ENCODE measurements around the gene PHACTR2.
"Not testable (repeated sequence)": the region's sequence is repeated elsewhere in the genome, so short reads cannot be mapped to it uniquely, and the experiment has no call there.

The PHACTR2 gene

GRCh38 chr6:143734641-143735063, 56.9 kb downstream of the PHACTR2 start:
- Mint-ChIP-seq H3K4me3 (no peak overlapping the region), H3K36me3 (ENCODE audit: low read depth) (peaks cover 3% of the 10 kb centered on the region)
- TF ChIP-seq CTCF (IDR thresholded peaks at IDR 0.05): no peak

DNA sequence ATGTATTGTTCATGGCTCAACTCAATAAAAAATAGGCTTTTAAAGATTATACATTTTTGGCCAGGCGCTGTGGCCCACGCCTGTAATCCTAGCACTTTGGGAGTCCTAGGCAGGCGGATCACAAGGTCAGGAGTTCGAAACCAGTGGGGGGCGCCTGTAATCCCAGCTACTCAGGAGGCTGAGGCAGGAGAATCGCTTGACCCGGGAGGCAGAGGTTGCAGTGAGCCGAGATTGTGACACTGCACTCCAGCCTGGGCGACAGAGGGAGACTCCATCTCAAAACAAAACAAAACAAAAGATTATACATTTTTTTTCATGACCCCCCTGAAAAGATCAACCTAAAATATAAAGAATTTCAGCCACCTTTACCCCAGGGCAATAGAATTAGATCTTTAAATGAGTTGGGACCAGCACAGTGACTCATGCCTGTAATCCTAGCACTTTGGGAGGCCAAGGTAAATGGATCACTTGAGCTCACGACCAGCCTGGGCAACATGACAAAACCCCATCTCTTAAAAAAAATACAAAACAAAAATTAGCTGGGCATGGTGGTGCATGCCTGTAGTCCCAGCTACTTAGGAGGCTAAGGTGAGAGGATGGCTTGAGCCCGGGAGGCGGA, 60.4 kb downstream of the PHACTR2 start:
- H3K27ac Mint-ChIP-seq, H3K4me1 Mint-ChIP-seq: not testable (repeated sequence)

More at GRCh38 chr6:143734641-143735063, 56.9 kb downstream of the PHACTR2 start:
- Mint-ChIP-seq H3K4me1 (no peaks in the 10 kb centered on the region), H3K9me3 (peaks cover under 1% of the 10 kb centered on the region), H3K27me3 (ENCODE audit: low read depth, poor library complexity) (no peaks in the 10 kb centered on the region), H3K27ac (no peak overlapping the region)
- DNase-seq: no peak

GRCh38 chr6:143739341-143739851, 61.6 kb downstream of the PHACTR2 start:
- no peak for TF ChIP-seq CTCF (IDR thresholded peaks at IDR 0.05)
- DNase-seq: no peak
- H3K27me3 Mint-ChIP-seq (ENCODE audit: low read depth, poor library complexity): no peaks in the 10 kb centered on the region
- no peak overlapping the region for H3K27ac Mint-ChIP-seq
- H3K4me3 Mint-ChIP-seq: no peak overlapping the region
- peaks cover 6% of the 10 kb centered on the region for H3K36me3 Mint-ChIP-seq (ENCODE audit: low read depth)
- H3K4me1 Mint-ChIP-seq: peaks cover 17% of the 10 kb centered on the region
- no peaks in the 10 kb centered on the region for H3K9me3 Mint-ChIP-seq

More for the DNA sequence above, 60.4 kb downstream of the PHACTR2 start:
- H3K36me3 Mint-ChIP-seq (ENCODE audit: low read depth); H3K9me3 Mint-ChIP-seq; DNase-seq; H3K27me3 Mint-ChIP-seq (ENCODE audit: low read depth, poor library complexity); H3K4me3 Mint-ChIP-seq: not testable (repeated sequence)

DNA sequence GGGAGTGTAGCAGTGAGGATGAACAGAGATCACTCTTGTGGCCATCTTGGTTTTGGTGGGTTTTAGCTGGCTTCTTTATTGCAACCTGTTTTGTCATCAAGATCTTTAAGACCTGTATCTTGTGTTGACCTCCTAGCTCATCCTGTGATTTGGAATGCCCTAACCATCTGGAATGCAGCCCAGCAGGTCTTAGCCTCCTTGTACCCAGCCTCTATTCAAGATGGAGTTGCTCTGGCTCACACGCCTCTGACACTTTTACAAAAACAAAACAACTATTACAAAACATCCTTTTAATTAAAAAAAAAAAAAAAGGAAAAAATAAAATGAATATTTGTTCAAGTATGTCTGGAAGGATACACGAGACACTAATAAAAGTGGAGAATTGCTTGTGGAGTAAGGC, 62.4 kb downstream of the PHACTR2 start:
- no peak for TF ChIP-seq CTCF (IDR thresholded peaks at IDR 0.05)
- H3K9me3 Mint-ChIP-seq: no peaks in the 10 kb centered on the region
- H3K27me3 Mint-ChIP-seq (ENCODE audit: low read depth, poor library complexity): no peaks in the 10 kb centered on the region
- peaks cover 6% of the 10 kb centered on the region for H3K36me3 Mint-ChIP-seq (ENCODE audit: low read depth)
- peaks cover 25% of the 10 kb centered on the region for H3K4me1 Mint-ChIP-seq
- H3K27ac Mint-ChIP-seq: no peak overlapping the region
- no peak for DNase-seq
- no peak overlapping the region for H3K4me3 Mint-ChIP-seq

- H3K27ac Mint-ChIP-seq: no peak overlapping the region
- peaks cover 6% of the 10 kb centered on the region for H3K36me3 Mint-ChIP-seq (ENCODE audit: low read depth)
- no peaks in the 10 kb centered on the region for H3K9me3 Mint-ChIP-seq
- TF ChIP-seq CTCF (IDR thresholded peaks at IDR 0.05): no peak
- H3K4me3 Mint-ChIP-seq: no peak overlapping the region
- peaks cover 38% of the 10 kb centered on the region for H3K4me1 Mint-ChIP-seq
- DNase-seq: no peak
- no peaks in the 10 kb centered on the region for H3K27me3 Mint-ChIP-seq (ENCODE audit: low read depth, poor library complexity)
Observed at GRCh38 chr6:143741480-143741879, 63.7 kb downstream of the PHACTR2 start.

DNA sequence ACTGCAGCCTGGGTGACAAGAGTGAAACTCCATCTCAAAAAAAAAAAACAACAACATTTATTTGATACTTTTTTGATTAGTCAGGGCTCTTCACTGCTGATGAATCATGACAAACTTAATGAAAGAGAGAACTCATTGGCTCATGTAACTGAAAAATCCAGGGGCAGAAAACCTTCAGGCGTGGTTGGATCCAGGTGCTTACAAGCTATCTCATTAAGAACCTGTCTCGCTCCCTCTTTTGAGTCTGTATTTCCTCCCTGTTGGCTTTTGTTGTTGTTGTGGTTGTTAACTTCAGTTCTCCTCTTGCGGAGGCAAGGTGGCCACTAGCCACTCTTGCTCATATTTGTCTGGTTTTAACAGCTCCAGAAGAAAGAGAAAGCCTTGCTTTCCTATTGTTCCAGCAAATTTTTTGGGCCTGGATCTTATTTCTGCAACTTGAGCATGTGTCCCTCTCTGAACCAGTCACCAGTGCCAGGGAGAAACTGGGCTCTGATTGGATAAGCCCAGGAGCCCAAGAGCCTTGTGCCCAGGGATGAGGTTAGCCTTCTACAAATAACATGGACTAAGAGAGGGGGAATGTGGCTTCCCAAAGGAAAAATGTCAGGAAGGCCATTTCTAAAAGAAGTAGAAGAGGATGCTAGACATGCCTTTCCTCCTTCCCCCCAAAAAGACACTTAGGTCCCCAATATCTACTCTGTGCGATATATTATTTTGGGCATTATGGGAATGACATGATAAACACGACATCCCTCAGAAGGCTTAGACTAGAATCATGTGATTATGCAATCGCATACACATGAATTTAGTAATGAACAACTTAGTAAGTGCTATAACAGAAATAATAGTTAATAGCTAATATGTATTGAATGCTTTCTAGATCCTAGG, 64.5 kb downstream of the PHACTR2 start:
- TF ChIP-seq CTCF (IDR thresholded peaks at IDR 0.05): no peak
- Mint-ChIP-seq H3K4me1 (peaks cover 46% of the 10 kb centered on the region), H3K9me3 (no peaks in the 10 kb centered on the region), H3K27me3 (ENCODE audit: low read depth, poor library complexity) (no peaks in the 10 kb centered on the region), H3K36me3 (ENCODE audit: low read depth) (peaks cover 6% of the 10 kb centered on the region), H3K4me3 (no peak overlapping the region), H3K27ac (no peak overlapping the region)
- DNase-seq: no peak

All from nephron progenitor cell (in vitro differentiated cells).